NT2/D1 (cell line): Measurements from ENCODE around the gene ELOVL6.

Experiments
- SUZ12 ChIP-seq: IDR thresholded peaks from 2 replicates; pipeline ENCODE4 v1.6.1; 2011; ENCODE audit not compliant: insufficient read length, insufficient read depth; ENCODE audit errors: extremely low read depth
- YY1 ChIP-seq: IDR thresholded peaks from 2 replicates; pipeline ENCODE4 v1.6.1; 2011; ENCODE audit not compliant: insufficient read length, insufficient read depth

DNA sequence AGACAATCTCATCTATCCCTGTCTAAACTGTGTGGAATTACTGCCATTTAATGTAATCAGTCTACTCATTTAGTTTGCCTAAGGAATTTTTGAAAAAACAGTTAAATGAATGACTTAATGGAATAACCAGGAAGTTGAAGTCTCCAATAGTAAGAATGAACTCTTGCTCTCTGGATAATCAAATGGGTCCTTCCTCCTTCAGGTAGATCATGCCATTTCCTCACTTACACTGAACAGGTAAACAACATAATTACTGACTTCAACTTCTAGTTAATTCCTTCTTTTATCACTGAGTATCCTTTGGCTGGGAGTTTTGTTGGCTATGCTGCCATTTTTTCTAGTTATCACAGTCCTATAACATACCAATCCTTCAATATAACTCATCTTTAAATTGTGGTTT is 56.0 kb downstream of the ELOVL6 start:
- TF ChIP-seq YY1, result no peak
- TF ChIP-seq SUZ12, result no peak
